Measurements from ENCODE around the gene IFT74. TPM values are rescaled to one million over a fixed set of nuclear protein-coding genes. Genes with fewer than 3 reads are reported as not detected.

The IFT74 gene
- total and polyA plus RNA-seq, 12 donors: 12.1 to 39.2 (median 19.5) TPM

- H3K27me3 ChIP-seq: no peaks in the 10 kb centered on the region
- H3K4me1 ChIP-seq (replicated peaks in 1 of 2): no peaks in the 10 kb centered on the region
- H3K9me3 ChIP-seq (replicated peaks in 1 of 3): no peaks in the 10 kb centered on the region
- 92 to 100% (median 98%) methylated on average over 2 of the region's 2 CpGs for WGBS, 4 donors
- H3K4me3 ChIP-seq: no peak overlapping the region
- no peak for DNase-seq
- no peak overlapping the region for H3K27ac ChIP-seq
- intact Hi-C loops (cut with DNase I): no loop called here
- no peak for TF ChIP-seq POLR2A (IDR thresholded peaks at IDR 0.05)
- no peak for TF ChIP-seq CTCF (IDR thresholded peaks at IDR 0.05)
- no peaks in the 10 kb centered on the region for H3K36me3 ChIP-seq (replicated peaks in 1 of 2)
Observed at GRCh38 chr9:27037499-27037898, 81.3 kb downstream of the IFT74 start.

- TF ChIP-seq POLR2A (IDR thresholded peaks at IDR 0.05) (no peak), CTCF (IDR thresholded peaks at IDR 0.05) (no peak)
- Histone ChIP-seq H3K27me3 (no peaks in the 10 kb centered on the region), H3K4me1 (replicated peaks in 1 of 2) (no peaks in the 10 kb centered on the region), H3K27ac (no peak overlapping the region), H3K36me3 (replicated peaks in 1 of 2) (no peaks in the 10 kb centered on the region), H3K9me3 (replicated peaks in 1 of 3) (no peaks in the 10 kb centered on the region), H3K4me3 (no peak overlapping the region)
- DNase-seq: no peak
- intact Hi-C loops (cut with DNase I): no loop called here
Observed at GRCh38 chr9:27041746-27042145, 85.5 kb downstream of the IFT74 start.

GRCh38 chr9:27042476-27042875 lies 86.3 kb downstream of the IFT74 start:
- DNase-seq: no peak
- intact Hi-C loops (cut with DNase I): no loop called here
- Histone ChIP-seq H3K9me3 (replicated peaks in 1 of 3) (no peaks in the 10 kb centered on the region), H3K27ac (no peak overlapping the region), H3K4me1 (replicated peaks in 1 of 2) (no peaks in the 10 kb centered on the region), H3K4me3 (no peak overlapping the region), H3K27me3 (no peaks in the 10 kb centered on the region), H3K36me3 (replicated peaks in 1 of 2) (no peaks in the 10 kb centered on the region)
- TF ChIP-seq CTCF (IDR thresholded peaks at IDR 0.05) (no peak), POLR2A (IDR thresholded peaks at IDR 0.05) (no peak)
- WGBS, 4 donors: 86 to 96% (median 90%) methylated on average over 1 of the region's 1 CpG

GRCh38 chr9:27043176-27043575 lies 87.0 kb downstream of the IFT74 start:
- H3K9me3 ChIP-seq (replicated peaks in 1 of 3): no peaks in the 10 kb centered on the region
- WGBS, 4 donors: 94 to 98% (median 95%) methylated on average over 2 of the region's 2 CpGs
- H3K36me3 ChIP-seq (replicated peaks in 1 of 2): no peaks in the 10 kb centered on the region
- no peak for TF ChIP-seq CTCF (IDR thresholded peaks at IDR 0.05)
- no peak for TF ChIP-seq POLR2A (IDR thresholded peaks at IDR 0.05)
- no peak overlapping the region for H3K27ac ChIP-seq
- H3K4me3 ChIP-seq: no peak overlapping the region
- no peaks in the 10 kb centered on the region for H3K27me3 ChIP-seq
- H3K4me1 ChIP-seq (replicated peaks in 1 of 2): no peaks in the 10 kb centered on the region
- intact Hi-C loops (cut with DNase I): no loop called here
- DNase-seq: no peak

Data from adrenal gland (tissue), 12 donors.